Endometrial microvascular endothelial cells (primary cell): Measurements from ENCODE around the gene PRDM1. TPM values are rescaled to one million over a fixed set of nuclear protein-coding genes. Genes with fewer than 3 reads are reported as not detected.

Source experiments
- in situ Hi-C: cut with HindIII; loops from 2 replicates; pipeline ENCODE4 v1.10.0; 2017; ENCODE audit warnings: low sequenced_read_pairs, low pct_unique_long_range_greater_than_20kb; ENCODE audit errors: inconsistent ontology term
- total RNA-seq: library from RNA; depleted of rRNA; stranded (reverse); fragments of >200 nt; gene quantifications from one replicate; pipeline ENCODE4 v1.2.3, GENCODE V29; 2015; ENCODE audit errors: inconsistent ontology term

PRDM1 gene
- total RNA-seq, 1 donor from 2014 or later, result 8.0 TPM

GRCh38 chr6:106064756-106065155 lies 21.4 kb upstream of the PRDM1 start:
- in situ Hi-C loops, result no loop called here

- in situ Hi-C loops, result no loop called here
Measured at GRCh38 chr6:106066989-106067388, 19.1 kb upstream of the PRDM1 start.

DNA sequence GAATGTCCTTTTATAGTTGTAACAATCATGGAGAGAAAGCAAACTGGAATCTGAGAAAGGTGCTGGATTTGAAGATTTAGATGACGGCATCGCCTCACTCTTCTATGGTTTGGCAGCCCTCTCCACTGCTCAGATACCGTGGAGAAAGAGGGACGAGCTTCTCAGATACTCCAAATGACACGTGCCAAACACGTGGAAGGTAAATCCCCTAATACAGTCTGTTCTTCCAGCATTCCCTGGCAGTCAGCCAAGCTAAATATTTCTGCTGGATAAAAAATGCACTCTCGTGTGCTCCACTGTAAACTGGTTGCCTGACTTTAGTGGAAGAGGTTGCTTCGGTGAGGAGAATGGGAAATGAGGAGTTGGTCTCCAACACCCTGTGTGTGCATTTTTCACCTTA lies 16.7 kb upstream of the PRDM1 start:
- in situ Hi-C loops, result no loop called here

- in situ Hi-C loops, result no loop called here
Measured at GRCh38 chr6:106070636-106071035, 15.5 kb upstream of the PRDM1 start.

GRCh38 chr6:106072501-106073090 lies 13.5 kb upstream of the PRDM1 start:
- in situ Hi-C loops, result no loop called here

DNA sequence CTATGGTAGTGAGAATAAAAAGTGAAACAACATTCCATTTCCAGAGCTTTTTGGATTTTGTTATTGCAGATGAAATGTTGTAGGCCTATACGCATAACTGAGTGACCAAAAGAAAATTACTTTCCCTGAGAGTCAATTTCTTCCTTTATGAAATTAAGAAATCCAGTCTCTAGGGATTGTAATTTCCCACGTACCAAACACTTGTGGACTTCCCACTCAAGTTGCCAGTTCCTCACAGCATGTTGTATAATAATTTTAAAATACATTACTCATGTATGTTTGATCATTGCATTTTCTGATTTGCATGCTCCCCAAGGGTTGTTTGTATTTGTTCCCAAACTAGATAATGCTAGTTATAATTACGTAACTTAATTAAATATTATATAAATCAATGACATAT lies 12.0 kb upstream of the PRDM1 start:
- in situ Hi-C loops, result no loop called here

DNA sequence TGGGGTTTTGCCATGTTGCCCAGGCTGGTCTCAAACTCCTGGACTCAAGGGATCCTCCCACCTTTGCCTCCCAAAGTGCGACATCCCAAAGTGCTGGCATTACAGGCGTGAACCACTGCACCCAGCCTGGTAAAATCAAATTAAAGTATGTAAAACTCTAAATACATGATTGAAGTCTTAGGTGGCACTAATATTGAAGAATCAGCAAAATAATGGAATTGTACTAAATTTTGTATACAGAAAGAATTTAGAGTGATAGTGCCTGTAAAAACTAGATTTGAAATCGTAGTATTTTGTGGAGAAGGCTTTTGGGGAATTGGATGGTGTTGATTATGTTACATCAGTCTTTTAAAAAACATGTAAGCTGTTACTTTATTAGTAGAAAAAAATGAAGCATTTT lies 10.0 kb upstream of the PRDM1 start:
- in situ Hi-C loops, result no loop called here

- in situ Hi-C loops, result no loop called here
Measured at GRCh38 chr6:106077170-106077569, 9.0 kb upstream of the PRDM1 start.

DNA sequence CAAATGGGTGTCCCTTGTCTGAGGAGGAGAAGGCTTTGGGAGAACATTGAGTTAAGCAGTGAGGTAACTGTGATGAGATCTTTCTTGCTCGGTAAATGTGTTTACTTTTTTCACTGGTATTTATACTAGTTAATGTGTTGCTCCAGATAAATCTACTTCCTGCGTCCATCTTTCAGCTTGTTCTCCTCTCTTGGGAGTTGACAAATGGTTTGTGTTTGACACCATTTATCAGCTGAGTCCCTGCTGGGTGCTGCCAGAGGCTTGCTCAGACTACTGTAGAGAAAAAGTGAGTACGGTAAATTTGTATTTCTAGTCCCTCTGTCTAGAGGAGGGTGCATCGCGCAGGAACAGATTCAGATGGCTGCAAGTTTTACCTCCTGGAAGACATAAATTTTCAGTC lies 8.3 kb upstream of the PRDM1 start:
- in situ Hi-C loops, result no loop called here

DNA sequence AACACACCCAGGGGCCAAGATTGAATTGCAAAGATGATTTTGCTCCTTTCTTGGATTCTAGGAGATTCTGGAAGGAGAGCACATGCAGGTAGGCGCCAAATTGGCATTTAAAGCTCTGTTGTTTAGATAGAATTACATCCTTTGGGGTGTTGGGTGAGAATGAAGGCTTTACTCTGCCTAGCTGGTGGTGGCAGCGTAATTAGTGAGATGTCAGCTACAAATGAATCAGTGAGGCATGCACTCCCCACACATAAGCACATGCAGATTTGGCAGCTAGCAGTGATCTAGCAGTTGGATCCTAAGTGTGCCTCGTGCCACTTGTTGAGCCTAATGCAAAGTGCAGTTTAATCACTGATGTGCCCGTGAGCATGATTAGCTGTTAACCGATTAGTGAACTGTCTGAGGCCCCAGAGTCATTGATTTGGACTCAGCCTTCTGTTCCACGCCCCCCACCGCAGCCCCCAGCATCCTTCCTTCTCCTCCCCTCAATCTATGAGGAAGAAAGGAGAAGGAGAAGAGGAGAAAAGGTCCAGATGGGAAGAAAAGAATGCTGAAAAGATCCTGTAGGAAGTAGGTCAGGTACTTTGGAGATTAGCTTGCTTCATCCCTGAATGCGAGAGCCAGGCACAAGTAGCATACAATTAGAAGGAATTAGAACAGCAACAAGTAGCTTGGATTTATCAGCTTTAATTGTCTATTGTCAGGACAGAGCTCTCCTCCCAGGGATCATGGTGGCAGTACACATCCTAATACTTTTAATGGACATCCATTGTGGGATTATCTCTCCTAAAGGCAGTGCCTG lies 6.0 kb upstream of the PRDM1 start:
- in situ Hi-C loops, result no loop called here

DNA sequence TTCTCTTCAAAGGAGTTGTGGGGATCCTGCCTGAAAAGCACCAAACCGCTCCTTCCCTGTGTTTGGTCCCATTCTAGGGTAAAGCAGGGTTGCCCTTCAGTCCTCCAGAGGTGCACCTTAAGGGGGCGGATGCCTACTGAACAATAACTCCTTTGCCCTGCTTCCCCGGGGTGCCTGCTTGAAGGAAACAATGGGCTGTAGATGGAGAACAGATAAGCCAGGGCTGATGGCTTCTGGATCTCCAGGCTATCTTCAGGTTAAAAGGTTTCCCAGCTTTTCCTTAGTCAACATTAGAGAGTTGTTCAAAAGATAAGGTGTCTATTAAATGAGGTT lies 5.4 kb upstream of the PRDM1 start:
- in situ Hi-C loops, result no loop called here

DNA sequence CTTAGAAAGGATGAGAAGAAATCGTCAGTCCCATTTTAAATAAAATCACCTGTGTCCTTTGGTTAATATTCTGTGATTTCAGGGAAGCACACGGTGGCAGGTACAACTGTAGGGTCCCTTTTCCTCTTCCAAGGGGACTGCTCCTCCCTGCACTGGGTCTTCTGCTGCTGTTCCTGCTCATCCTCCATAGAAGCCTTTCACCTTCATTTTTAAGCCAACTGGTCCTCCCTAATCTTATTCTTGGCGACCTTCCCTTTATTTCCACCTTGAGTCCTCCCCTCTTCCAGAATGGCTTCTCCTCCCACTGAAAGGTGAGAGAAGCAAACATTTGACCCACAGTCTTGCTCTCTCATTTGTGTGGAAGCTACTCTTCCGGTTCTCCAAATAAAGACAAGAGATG lies 4.4 kb upstream of the PRDM1 start:
- in situ Hi-C loops, result no loop called here

GRCh38 chr6:106082735-106083398 lies 3.3 kb upstream of the PRDM1 start:
- in situ Hi-C loops, result no loop called here

- in situ Hi-C loops, result no loop called here
Measured at GRCh38 chr6:106083618-106084017, 2.5 kb upstream of the PRDM1 start.

DNA sequence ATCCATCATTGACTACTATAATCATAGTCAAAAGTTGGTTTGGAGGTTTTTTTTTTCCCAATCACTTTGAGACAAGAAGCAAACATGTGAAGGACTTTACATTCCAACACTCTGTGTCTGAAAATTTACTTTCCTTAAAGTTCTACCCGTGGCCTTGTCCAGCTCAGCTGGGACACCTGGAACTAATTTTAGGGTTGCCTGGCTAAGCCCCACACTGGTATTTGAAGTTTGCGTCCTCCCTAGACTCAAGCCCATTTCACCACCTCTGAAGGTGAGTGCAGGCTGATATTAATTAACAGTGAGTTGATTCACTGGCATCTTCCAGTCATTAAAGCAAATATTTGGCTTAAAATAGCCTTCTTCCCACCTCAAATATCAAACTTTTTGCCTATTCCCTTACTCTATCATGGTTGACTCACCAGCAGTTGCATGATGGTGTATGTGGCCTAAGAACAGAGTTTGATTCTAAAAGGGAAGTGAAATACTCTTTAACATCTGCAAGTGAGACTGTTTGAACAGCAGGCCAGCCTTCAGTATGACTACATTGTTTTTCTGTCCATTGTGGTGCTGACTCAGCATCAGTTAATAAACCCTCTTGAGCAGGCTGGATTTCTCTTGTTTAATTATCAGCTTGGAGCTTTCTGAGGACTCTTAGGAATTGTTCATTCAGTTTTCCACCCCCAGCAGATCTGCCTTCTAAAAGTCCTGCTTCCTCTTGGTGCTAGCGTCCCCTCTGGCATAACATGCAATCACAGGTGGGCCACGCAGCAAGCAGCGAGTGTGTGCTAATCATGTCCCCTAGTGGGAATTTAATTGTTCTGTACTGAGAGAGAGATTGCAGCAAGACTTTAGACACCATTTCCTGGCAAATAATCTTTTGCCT lies 1.8 kb upstream of the PRDM1 start:
- in situ Hi-C loops, result no loop called here

DNA sequence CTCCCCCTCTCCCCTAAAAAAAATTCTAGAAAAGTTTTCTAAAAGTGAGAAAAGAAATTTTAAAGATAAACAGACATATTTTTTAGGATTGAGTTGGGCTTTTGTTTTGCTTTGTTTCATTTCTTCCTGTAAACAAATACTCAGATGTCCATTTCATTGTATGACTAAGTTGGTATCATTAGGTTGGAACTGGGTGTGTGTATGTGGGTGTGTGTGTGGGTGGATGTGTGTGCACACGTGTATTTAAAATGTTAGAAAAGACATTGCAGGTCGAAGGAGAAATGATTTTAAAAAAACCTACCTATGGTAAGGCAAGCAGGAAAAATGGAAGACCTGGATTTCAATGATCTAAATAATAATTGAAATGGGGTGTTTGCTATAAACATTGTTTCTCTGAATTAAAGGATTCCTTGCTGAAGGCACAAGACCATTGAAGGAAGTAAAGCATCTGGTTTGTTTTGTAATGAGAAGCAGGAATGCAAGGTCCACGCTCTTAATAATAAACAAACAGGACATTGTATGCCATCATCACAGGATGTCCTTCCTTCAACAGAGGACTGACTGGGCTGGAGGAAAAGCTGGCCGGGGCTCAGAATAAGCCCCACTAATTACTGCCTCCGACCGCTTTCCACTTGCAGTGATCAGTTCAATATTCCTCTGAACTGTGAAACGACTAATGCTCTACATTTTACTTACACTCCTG lies 996 bp upstream of the PRDM1 start:
- in situ Hi-C loops, result no loop called here

DNA sequence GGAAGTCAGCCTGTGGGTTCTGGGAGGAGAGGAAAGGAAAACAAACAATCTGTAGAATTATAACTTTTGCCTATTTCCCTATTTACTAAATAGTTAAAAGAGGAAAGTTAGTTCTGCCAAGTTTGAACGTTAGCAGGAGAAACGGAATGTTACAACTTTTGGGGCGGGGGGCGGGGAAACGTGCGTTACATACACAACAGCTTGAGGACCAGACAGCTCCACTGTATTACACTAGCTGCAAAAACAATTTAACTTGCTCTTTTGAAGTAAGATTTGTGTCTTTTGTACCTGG lies 498 bp upstream of the PRDM1 start:
- in situ Hi-C loops, result no loop called here

DNA sequence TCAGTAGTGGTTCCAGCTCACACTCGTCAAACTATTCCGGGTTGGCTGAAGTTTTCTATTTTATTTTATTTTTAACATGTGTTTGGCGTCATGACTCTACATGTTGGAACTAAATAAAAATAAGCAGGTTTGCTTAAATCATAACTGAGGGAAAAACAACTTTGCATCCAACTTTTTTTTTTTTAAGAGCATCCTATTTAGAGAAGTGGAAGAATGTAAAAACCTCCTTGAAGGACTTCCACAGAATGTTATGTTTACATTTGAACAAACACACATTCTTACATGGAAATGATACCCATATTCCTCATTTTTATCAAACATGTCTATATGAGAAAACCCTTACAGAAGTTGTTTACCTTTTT lies 659 bp downstream of the PRDM1 start:
- in situ Hi-C loops, result no loop called here
